ENCODE data around the gene PPDPF.

GRCh38 chr20:63522091-63522868 lies 1.7 kb downstream of the PPDPF start:
- TF ChIP-seq CTCF (IDR thresholded peaks at IDR 0.05) (no peak), EZH2 (IDR thresholded peaks at IDR 0.05; ENCODE audit: borderline replicate concordance, insufficient read depth, low read depth, low read length, poor library complexity, severe bottlenecking) (no peak)

Measured in B cell (primary cell).